Calu3 (cell line): Measurements from ENCODE around the gene PALS1. TPM values are rescaled to one million over a fixed set of nuclear protein-coding genes. Genes with fewer than 3 reads are reported as not detected.
A peak's percentile ranks its signal among the peaks of the same experiment; 100 is the strongest.

Experiments
- BruUV-seq: library from RNA; stranded (reverse); fragments of 400-500 nt; replicated peaks from 2 replicates; lab custom pipeline; 2021; lab: Mats Ljungman, UMichigan
- CTCF ChIA-PET: fragments of 300-600 bp; sonication (Branson Sonifier 250); formaldehyde crosslinking; loops from one replicate; lab custom pipeline; 2022; ENCODE audit warnings: antibody characterized with exemption; lab: Charles Lee
- DNase-seq: peaks from one replicate; pipeline ENCODE4 v3.0.0; 2022
- H3K27ac Mint-ChIP-seq: one replicate; pipeline ENCODE4 v1.8.0; 2022; ENCODE audit warnings: mixed read lengths; ENCODE audit not compliant: unreplicated experiment
- H3K27me3 Mint-ChIP-seq: one replicate; pipeline ENCODE4 v1.8.0; 2022; ENCODE audit warnings: mixed read lengths; ENCODE audit not compliant: unreplicated experiment
- H3K36me3 Mint-ChIP-seq: one replicate; pipeline ENCODE4 v1.8.0; 2022; ENCODE audit warnings: mild to moderate bottlenecking, moderate library complexity, mixed read lengths; ENCODE audit not compliant: insufficient read depth, unreplicated experiment
- H3K4me1 Mint-ChIP-seq: one replicate; pipeline ENCODE4 v1.8.0; 2022; ENCODE audit warnings: mild to moderate bottlenecking, low read depth, mixed read lengths; ENCODE audit not compliant: unreplicated experiment
- H3K4me3 Mint-ChIP-seq: one replicate; pipeline ENCODE4 v1.8.0; 2022; ENCODE audit warnings: mild to moderate bottlenecking, low read depth, moderate library complexity, mixed read lengths; ENCODE audit not compliant: unreplicated experiment
- H3K9me3 Mint-ChIP-seq: one replicate; pipeline ENCODE4 v1.8.0; 2022; ENCODE audit warnings: low read depth, mixed read lengths; ENCODE audit not compliant: unreplicated experiment
- CTCF ChIP-seq: fragments of 200-600 bp; IDR thresholded peaks from one replicate; pipeline ENCODE4 v1.8.0; 2022; ENCODE audit warnings: antibody characterized with exemption; ENCODE audit not compliant: unreplicated experiment
- intact Hi-C: fragments of 100-400 bp; cut with micrococcal nuclease; formaldehyde crosslinking; loops from one replicate; pipeline ENCODE4 v1.10.0; 2022; ENCODE audit not compliant: unreplicated experiment
- total RNA-seq: library from RNA; stranded (reverse); gene quantifications from 2 replicates; pipeline ENCODE4 v1.2.3, GENCODE V29; 2022

Gene PALS1
- total RNA-seq, 1 experiment from 2014 or later = 40.4 TPM

GRCh38 chr14:67240978-67241410 lies 241 bp upstream of the PALS1 start:
- intact Hi-C loops = loop anchor here (2.0 to 5.0 kb wide), 2 partner anchors 54 to 74 kb away; no protein-coding TSS in a partner anchor
- Mint-ChIP-seq H3K9me3 (no peaks in the 10 kb centered on the region), H3K4me1 (peaks cover 18% of the 10 kb centered on the region), H3K27me3 (no peaks in the 10 kb centered on the region), H3K36me3 (peaks cover 37% of the 10 kb centered on the region), H3K4me3 (peak overlapping the region; percentile 73), H3K27ac (peak overlapping the region; percentile 63)
- CTCF ChIA-PET = interaction anchor here (0.7 to 1.5 kb wide), 2 partner anchors 9 to 73 kb away, joined by 3 to 4 read pairs; no protein-coding TSS in a partner anchor
- peak; percentile 96 for DNase-seq
- BruUV-seq = no TSS peak
- TF ChIP-seq CTCF = no peak

- DNase-seq = no peak
- intact Hi-C loops = loop anchor here (5.0 kb wide), 1 partner anchor 75 kb away; no protein-coding TSS in a partner anchor
- Mint-ChIP-seq H3K9me3 (no peaks in the 10 kb centered on the region), H3K36me3 (peaks cover 37% of the 10 kb centered on the region), H3K27me3 (no peaks in the 10 kb centered on the region), H3K4me3 (peak overlapping the region; percentile 73), H3K4me1 (peaks cover 26% of the 10 kb centered on the region), H3K27ac (peak overlapping the region; percentile 63)
- no peak for TF ChIP-seq CTCF
- CTCF ChIA-PET = interaction anchor here (0.6 kb wide), 1 partner anchor 105 kb away, joined by 3 read pairs; no protein-coding TSS in a partner anchor
- BruUV-seq = no TSS peak
These were observed 859 bp downstream of the PALS1 start for GRCh38 chr14:67242168-67242420.

- no peak for DNase-seq
- Mint-ChIP-seq H3K36me3 (peaks cover 35% of the 10 kb centered on the region), H3K9me3 (no peaks in the 10 kb centered on the region), H3K27ac (no peak overlapping the region), H3K4me1 (peaks cover 30% of the 10 kb centered on the region), H3K27me3 (no peaks in the 10 kb centered on the region), H3K4me3 (no peak overlapping the region)
- CTCF ChIA-PET = no interaction called here
- intact Hi-C loops = no loop called here
- no peak for TF ChIP-seq CTCF
- BruUV-seq = no TSS peak
These were observed 3.9 kb downstream of the PALS1 start for GRCh38 chr14:67245104-67245503.

- H3K27ac Mint-ChIP-seq = no peak overlapping the region
- intact Hi-C loops = loop anchor here (2.0 kb wide), 1 partner anchor 31 kb away; no protein-coding TSS in a partner anchor
- DNase-seq = peak; percentile 32
- H3K4me3 Mint-ChIP-seq = no peak overlapping the region
- H3K4me1 Mint-ChIP-seq = peaks cover 58% of the 10 kb centered on the region
- CTCF ChIA-PET = interaction anchor here (0.6 kb wide), 1 partner anchor 68 kb away, joined by 5 read pairs; no protein-coding TSS in a partner anchor
- no TSS peak for BruUV-seq
- H3K36me3 Mint-ChIP-seq = no peaks in the 10 kb centered on the region
- no peak for TF ChIP-seq CTCF
- H3K9me3 Mint-ChIP-seq = no peaks in the 10 kb centered on the region
- H3K27me3 Mint-ChIP-seq = no peaks in the 10 kb centered on the region
These were observed 10.5 kb downstream of the PALS1 start for GRCh38 chr14:67251573-67252226.
